Endothelial cell (in vitro differentiated cells): ENCODE results near the gene AK8. TPM values are rescaled to one million over a fixed set of nuclear protein-coding genes. Genes with fewer than 3 reads are reported as not detected.

Experiments used
- DNase-seq: peaks from one replicate; pipeline ENCODE4 v3.0.0; 2021; ENCODE audit warnings: low spot score
- H3K27ac Mint-ChIP-seq: one replicate; pipeline ENCODE4 v1.8.0; 2021; ENCODE audit warnings: mixed read lengths, inconsistent platforms; ENCODE audit not compliant: unreplicated experiment
- H3K27me3 Mint-ChIP-seq: one replicate; pipeline ENCODE4 v1.8.0; 2021; ENCODE audit warnings: mild to moderate bottlenecking, moderate library complexity, mixed read lengths, inconsistent platforms; ENCODE audit not compliant: unreplicated experiment
- H3K36me3 Mint-ChIP-seq: one replicate; pipeline ENCODE4 v1.8.0; 2021; ENCODE audit warnings: mild to moderate bottlenecking, low read depth, mixed read lengths, inconsistent platforms; ENCODE audit not compliant: unreplicated experiment
- H3K4me1 Mint-ChIP-seq: one replicate; pipeline ENCODE4 v1.8.0; 2021; ENCODE audit warnings: mild to moderate bottlenecking, mixed read lengths, inconsistent platforms; ENCODE audit not compliant: unreplicated experiment
- H3K4me3 Mint-ChIP-seq: one replicate; pipeline ENCODE4 v1.8.0; 2021; ENCODE audit warnings: mild to moderate bottlenecking, mixed read lengths, inconsistent platforms; ENCODE audit not compliant: unreplicated experiment
- H3K9me3 Mint-ChIP-seq: one replicate; pipeline ENCODE4 v1.8.0; 2021; ENCODE audit warnings: mixed read lengths, inconsistent platforms; ENCODE audit not compliant: unreplicated experiment
- CTCF ChIP-seq: fragments of 200-600 bp; sonication (generic); IDR thresholded peaks from one replicate; pipeline ENCODE4 v1.5.0; 2021; ENCODE audit warnings: antibody characterized with exemption; ENCODE audit not compliant: unreplicated experiment
- total RNA-seq: library from RNA; stranded (reverse); fragmentation: NEBNext Ultra II Directional; extraction: Animal tissue kit (Norgen Biotek cat#: 25700); gene quantifications from one replicate; pipeline ENCODE4 v1.2.1, GENCODE V29; 2021; ENCODE audit not compliant: unreplicated experiment

The AK8 gene
- total RNA-seq, 1 donor from 2014 or later: 2.0 TPM

- DNase-seq: no peak
- no peak overlapping the region for H3K27ac Mint-ChIP-seq
- H3K4me3 Mint-ChIP-seq: no peak overlapping the region
- TF ChIP-seq CTCF: no peak
- H3K36me3 Mint-ChIP-seq: peaks cover 4% of the 10 kb centered on the region
- H3K27me3 Mint-ChIP-seq: no peaks in the 10 kb centered on the region
- H3K4me1 Mint-ChIP-seq: no peaks in the 10 kb centered on the region
- H3K9me3 Mint-ChIP-seq: no peaks in the 10 kb centered on the region
These were observed 115.2 kb downstream of the AK8 start for GRCh38 chr9:132762896-132763295.

- H3K4me3 Mint-ChIP-seq: no peak overlapping the region
- DNase-seq: no peak
- no peaks in the 10 kb centered on the region for H3K27me3 Mint-ChIP-seq
- H3K4me1 Mint-ChIP-seq: peaks cover 4% of the 10 kb centered on the region
- no peak for TF ChIP-seq CTCF
- H3K9me3 Mint-ChIP-seq: no peaks in the 10 kb centered on the region
- H3K36me3 Mint-ChIP-seq: peaks cover 4% of the 10 kb centered on the region
- H3K27ac Mint-ChIP-seq: no peak overlapping the region
These were observed 116.5 kb downstream of the AK8 start for GRCh38 chr9:132761602-132762001.

GRCh38 chr9:132760057-132760456 lies 118.0 kb downstream of the AK8 start:
- no peak for DNase-seq
- Mint-ChIP-seq H3K4me1 (peaks cover 17% of the 10 kb centered on the region), H3K36me3 (peaks cover 4% of the 10 kb centered on the region), H3K27me3 (no peaks in the 10 kb centered on the region), H3K4me3 (no peak overlapping the region), H3K27ac (no peak overlapping the region), H3K9me3 (no peaks in the 10 kb centered on the region)
- TF ChIP-seq CTCF: no peak

GRCh38 chr9:132757016-132757415 lies 121.1 kb downstream of the AK8 start:
- Mint-ChIP-seq H3K9me3 (no peaks in the 10 kb centered on the region), H3K27ac (peak overlapping the region; percentile 2), H3K36me3 (no peaks in the 10 kb centered on the region), H3K4me1 (peaks cover 27% of the 10 kb centered on the region), H3K27me3 (peaks cover 4% of the 10 kb centered on the region), H3K4me3 (no peak overlapping the region)
- no peak for TF ChIP-seq CTCF
- DNase-seq: no peak

GRCh38 chr9:132756214-132756845 lies 121.8 kb downstream of the AK8 start:
- Mint-ChIP-seq H3K36me3 (no peaks in the 10 kb centered on the region), H3K4me1 (peaks cover 27% of the 10 kb centered on the region), H3K9me3 (no peaks in the 10 kb centered on the region), H3K27ac (peak overlapping the region; percentile 61), H3K4me3 (no peak overlapping the region), H3K27me3 (peaks cover 4% of the 10 kb centered on the region)
- DNase-seq: no peak
- no peak for TF ChIP-seq CTCF
